ENCODE data around the gene RELT. TPM values are rescaled to one million over a fixed set of nuclear protein-coding genes. Genes with fewer than 3 reads are reported as not detected.

The RELT gene
- total and polyA plus RNA-seq, 9 of the 15 experiments (the other 6 are each of a cell fraction or from before 2014, with no cell fraction given): 1.1 to 20.2 (median 7.4) TPM

GRCh38 chr11:73397468-73398131 lies 21.4 kb downstream of the RELT start:
- intact Hi-C loops (cut with micrococcal nuclease): no loop called here
- FAIRE-seq: no peak
- H3K9ac ChIP-seq (ENCODE audit: insufficient read depth in 1 of 2, low read depth in 2 of 2, low read length in 2 of 2): peak overlapping the region in 1 of 2 experiments; percentile 61; a peak in 1 of 4 replicates

GRCh38 chr11:73398132-73398526 lies 21.9 kb downstream of the RELT start:
- no peak overlapping the region for H3K27ac ChIP-seq (ENCODE audit: extremely low read depth, low read depth, low read length)
- H2AFZ ChIP-seq (ENCODE audit: low read depth, low read length): no peak overlapping the region
- H3K4me2 ChIP-seq (ENCODE audit: insufficient read depth, low read length): no peak overlapping the region
- no peaks in the 10 kb centered on the region for H3K27me3 ChIP-seq (ENCODE audit: control insufficient read depth in 2 of 2, insufficient read depth in 2 of 2, low read length in 2 of 2)
- intact Hi-C loops (cut with micrococcal nuclease) (no loop called here), in situ Hi-C loops (cut with MboI) (no loop called here)
- 0 out of 2 replicates have a peak, but pooled peaks cover 14% of the 10 kb centered on the region for H4K20me1 ChIP-seq (replicated peaks; ENCODE audit: control insufficient read depth, insufficient read depth, low read length)
- BruUV-seq (replicated peaks): no TSS peak
- peaks cover 41% of the 10 kb centered on the region; the same call in 2 of the 3 replicates for H3K36me3 ChIP-seq (ENCODE audit: control insufficient read depth, insufficient read depth, low read length)
- H3K9ac ChIP-seq (ENCODE audit: insufficient read depth in 1 of 2, low read depth in 2 of 2, low read length in 2 of 2): peak overlapping the region in 1 of 2 experiments; percentile 62; a peak in 1 of 4 replicates
- no peak overlapping the region for H3K4me3 ChIP-seq
- ATAC-seq: no peak
- no peaks in the 10 kb centered on the region for H3K9me3 ChIP-seq (replicated peaks; ENCODE audit: control insufficient read depth, insufficient read depth, low read depth, low read length)
- no peaks in the 10 kb centered on the region for H3K9me1 ChIP-seq (ENCODE audit: control insufficient read depth, insufficient read depth, low read length)
- ChIA-PET POLR2A (interaction anchor here (0.7 to 1.3 kb wide), 3 partner anchors 19 to 274 kb away, joined by 3 to 4 read pairs (median 3); no protein-coding TSS in a partner anchor), CTCF (ENCODE audit: low intra/inter-chr PET ratio) (no interaction called here)
- WGBS (ENCODE audit: insufficient coverage, low coverage, missing lambda C conversion rate): 79% methylated on average over 5 of the region's 5 CpGs
- no peaks in the 10 kb centered on the region for H3K79me2 ChIP-seq (ENCODE audit: control insufficient read depth, insufficient read depth, low read length)
- no peak for FAIRE-seq
- DNase-seq (ENCODE audit: extremely low read depth in 1 of 4, low spot score in 3 of 4): no peak
- peaks cover 8 to 27% of the 10 kb centered on the region in 2 experiments; a peak in 4 of 5 replicates for H3K4me1 ChIP-seq (replicated peaks in 1 of 2; ENCODE audit: control insufficient read depth in 2 of 2, insufficient read depth in 2 of 2, low read length in 2 of 2)
- TF ChIP-seq E4F1 (CRISPR knock-in tag; IDR thresholded peaks at IDR 0.05; ENCODE audit: borderline replicate concordance) (no peak), POLR2G (IDR thresholded peaks at IDR 0.05; ENCODE audit: low read depth, low read length) (peak; percentile 39; the same call in 1 of the 2 replicates), POLR2A (conservative IDR thresholded peaks at IDR 0.05) (0 out of 2 replicates have a peak, but pooled peaks have one; percentile 5)

More at GRCh38 chr11:73397468-73398131, 21.4 kb downstream of the RELT start:
- H3K27ac ChIP-seq (ENCODE audit: extremely low read depth, low read depth, low read length): no peak overlapping the region
- H3K27me3 ChIP-seq (ENCODE audit: control insufficient read depth in 2 of 2, insufficient read depth in 2 of 2, low read length in 2 of 2): no peaks in the 10 kb centered on the region
- H3K79me2 ChIP-seq (ENCODE audit: control insufficient read depth, insufficient read depth, low read length): no peaks in the 10 kb centered on the region
- WGBS (ENCODE audit: insufficient coverage, low coverage, missing lambda C conversion rate): 87% methylated on average over 7 of the region's 8 CpGs
- no peaks in the 10 kb centered on the region for H3K9me3 ChIP-seq (replicated peaks; ENCODE audit: control insufficient read depth, insufficient read depth, low read depth, low read length)
- ATAC-seq: no peak
- in situ Hi-C loops (cut with MboI): no loop called here
- H3K4me2 ChIP-seq (ENCODE audit: insufficient read depth, low read length): no peak overlapping the region
- no peak for TF ChIP-seq ZNF75A (CRISPR knock-in tag; IDR thresholded peaks at IDR 0.05)
- peak; percentile 31; the same call in 1 of the 2 replicates for TF ChIP-seq POLR2G (IDR thresholded peaks at IDR 0.05; ENCODE audit: low read depth, low read length)
- no peak overlapping the region for H3K4me3 ChIP-seq
- BruUV-seq (replicated peaks): no TSS peak
- DNase-seq (ENCODE audit: extremely low read depth in 1 of 4, low spot score in 3 of 4): no peak
- 0 out of 2 replicates have a peak, but pooled peaks cover 19% of the 10 kb centered on the region for H4K20me1 ChIP-seq (replicated peaks; ENCODE audit: control insufficient read depth, insufficient read depth, low read length)
- no peaks in the 10 kb centered on the region for H3K9me1 ChIP-seq (ENCODE audit: control insufficient read depth, insufficient read depth, low read length)
- H3K4me1 ChIP-seq (replicated peaks in 1 of 2; ENCODE audit: control insufficient read depth in 2 of 2, insufficient read depth in 2 of 2, low read length in 2 of 2): peaks cover 8 to 32% of the 10 kb centered on the region in 2 experiments; a peak in 4 of 5 replicates
- H3K36me3 ChIP-seq (ENCODE audit: control insufficient read depth, insufficient read depth, low read length): peaks cover 47% of the 10 kb centered on the region; the same call in 2 of the 3 replicates
- ChIA-PET CTCF (ENCODE audit: low intra/inter-chr PET ratio) (no interaction called here), POLR2A (interaction anchor here (0.7 to 1.3 kb wide), 3 partner anchors 18 to 306 kb away, joined by 3 to 4 read pairs (median 3); no protein-coding TSS in a partner anchor)
- no peak overlapping the region for H2AFZ ChIP-seq (ENCODE audit: low read depth, low read length)

Measured in K562 (cell line).